Hepatocyte (in vitro differentiated cells): Measurements from ENCODE around the gene PGP. TPM values are rescaled to one million over a fixed set of nuclear protein-coding genes. Genes with fewer than 3 reads are reported as not detected.

Source experiments
- DNase-seq: peaks from one replicate; pipeline ENCODE4 v3.0.0-alpha.2; 2016; ENCODE audit warnings: low spot score
- H2AFZ ChIP-seq: fragments of 200-600 bp; sonication (generic); 2 replicates; pipeline ENCODE4 v1.6.0; 2016; ENCODE audit warnings: antibody characterized with exemption, mild to moderate bottlenecking
- H3K27ac ChIP-seq: fragments of 200-600 bp; sonication (generic); 2 replicates; pipeline ENCODE4 v1.5.1; 2016; ENCODE audit warnings: mild to moderate bottlenecking
- H3K27me3 ChIP-seq: fragments of 200-600 bp; sonication (generic); 2 replicates; pipeline ENCODE4 v1.6.1; 2016
- H3K36me3 ChIP-seq: fragments of 200-600 bp; sonication (generic); replicated peaks from 2 replicates; pipeline ENCODE4 v1.5.1; 2016; ENCODE audit warnings: low read depth; ENCODE audit not compliant: insufficient read depth
- H3K4me1 ChIP-seq: fragments of 200-600 bp; sonication (generic); 2 replicates; pipeline ENCODE4 v1.5.1; 2016; ENCODE audit warnings: mild to moderate bottlenecking, moderate library complexity; ENCODE audit not compliant: insufficient read depth
- H3K4me2 ChIP-seq: fragments of 200-600 bp; sonication (generic); 2 replicates; pipeline ENCODE4 v1.6.0; 2016
- H3K4me3 ChIP-seq: fragments of 200-600 bp; sonication (generic); 2 replicates; pipeline ENCODE4 v1.5.1; 2016; ENCODE audit warnings: mild to moderate bottlenecking
- H3K79me2 ChIP-seq: fragments of 200-600 bp; sonication (generic); 2 replicates; pipeline ENCODE4 v1.6.0; 2017; ENCODE audit warnings: mild to moderate bottlenecking
- H3K9me2 ChIP-seq: fragments of 200-600 bp; sonication (generic); replicated peaks from 2 replicates; pipeline ENCODE4 v1.6.0; 2017; ENCODE audit warnings: mild to moderate bottlenecking; ENCODE audit not compliant: insufficient read depth
- H3K9me3 ChIP-seq: fragments of 200-600 bp; sonication (generic); 2 replicates; pipeline ENCODE4 v1.5.1; 2016; ENCODE audit warnings: low read depth, mild to moderate bottlenecking
- H4K20me1 ChIP-seq: fragments of 200-600 bp; sonication (generic); 2 replicates; pipeline ENCODE4 v1.6.0; 2016; ENCODE audit warnings: mild to moderate bottlenecking; ENCODE audit not compliant: insufficient read depth, poor library complexity, severe bottlenecking
- EZH2 ChIP-seq: fragments of 200-600 bp; sonication (generic); IDR thresholded peaks from 2 replicates; pipeline ENCODE4 v1.6.1; 2016; ENCODE audit warnings: antibody characterized with exemption, mild to moderate bottlenecking, borderline replicate concordance
- EZH2phosphoT487 ChIP-seq: fragments of 200-600 bp; sonication (generic); IDR thresholded peaks from one replicate; pipeline ENCODE4 v1.6.1; 2018; ENCODE audit warnings: antibody characterized with exemption, mild to moderate bottlenecking, low read depth, moderate library complexity; ENCODE audit not compliant: unreplicated experiment, severe bottlenecking
- WGBS: methylation state at CpG from one replicate; pipeline ENCODE4 v1.1.6; 2016; ENCODE audit warnings: low lambda C conversion rate; ENCODE audit errors: missing lambda C conversion rate; 5-methylcytosine and 5-hydroxymethylcytosine counted together
- polyA plus RNA-seq: library from polyadenylated mRNA; unstranded; fragments of >200 nt; fragmentation: Nextera tagmentation; extraction: Ambion mirVana; gene quantifications from 2 replicates; pipeline ENCODE4 v1.2.1, GENCODE V29; 2016
- total RNA-seq: library from RNA; depleted of rRNA; stranded (reverse); fragments of >200 nt; gene quantifications from 2 replicates; pipeline ENCODE4 v1.2.3, GENCODE V29; 2014
- TF ChIP-seq, protein P1 (sequence below): fragments of 200-600 bp; sonication (generic); IDR thresholded peaks from 2 replicates; pipeline ENCODE4 v1.5.1; 2016; ENCODE audit warnings: antibody characterized with exemption, mild to moderate bottlenecking; ENCODE audit not compliant: poor library complexity

Gene PGP
- total and polyA plus RNA-seq, 2 experiments from 2014 or later: 20.6 to 38.0 TPM

- DNase-seq: no peak
- peaks cover 18% of the 10 kb centered on the region for H3K79me2 ChIP-seq
- H3K9me2 ChIP-seq: no peaks in the 10 kb centered on the region
- H3K27me3 ChIP-seq: no peaks in the 10 kb centered on the region
- H4K20me1 ChIP-seq: peaks cover 8% of the 10 kb centered on the region
- H2AFZ ChIP-seq: no peak overlapping the region
- no peaks in the 10 kb centered on the region for H3K9me3 ChIP-seq
- peak overlapping the region; percentile 94 for H3K4me2 ChIP-seq
- peak overlapping the region; percentile 90 for H3K4me3 ChIP-seq
- peaks cover 8% of the 10 kb centered on the region for H3K4me1 ChIP-seq
- no peak overlapping the region for H3K27ac ChIP-seq
- TF ChIP-seq, protein P1, sequence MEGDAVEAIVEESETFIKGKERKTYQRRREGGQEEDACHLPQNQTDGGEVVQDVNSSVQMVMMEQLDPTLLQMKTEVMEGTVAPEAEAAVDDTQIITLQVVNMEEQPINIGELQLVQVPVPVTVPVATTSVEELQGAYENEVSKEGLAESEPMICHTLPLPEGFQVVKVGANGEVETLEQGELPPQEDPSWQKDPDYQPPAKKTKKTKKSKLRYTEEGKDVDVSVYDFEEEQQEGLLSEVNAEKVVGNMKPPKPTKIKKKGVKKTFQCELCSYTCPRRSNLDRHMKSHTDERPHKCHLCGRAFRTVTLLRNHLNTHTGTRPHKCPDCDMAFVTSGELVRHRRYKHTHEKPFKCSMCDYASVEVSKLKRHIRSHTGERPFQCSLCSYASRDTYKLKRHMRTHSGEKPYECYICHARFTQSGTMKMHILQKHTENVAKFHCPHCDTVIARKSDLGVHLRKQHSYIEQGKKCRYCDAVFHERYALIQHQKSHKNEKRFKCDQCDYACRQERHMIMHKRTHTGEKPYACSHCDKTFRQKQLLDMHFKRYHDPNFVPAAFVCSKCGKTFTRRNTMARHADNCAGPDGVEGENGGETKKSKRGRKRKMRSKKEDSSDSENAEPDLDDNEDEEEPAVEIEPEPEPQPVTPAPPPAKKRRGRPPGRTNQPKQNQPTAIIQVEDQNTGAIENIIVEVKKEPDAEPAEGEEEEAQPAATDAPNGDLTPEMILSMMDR: no peak
- no peak for TF ChIP-seq EZH2phosphoT487
- no peak for TF ChIP-seq EZH2
- no peaks in the 10 kb centered on the region for H3K36me3 ChIP-seq
- WGBS: 85% methylated on average over 19 of the region's 19 CpGs
Measured at GRCh38 chr16:2212362-2213324, 2.0 kb downstream of the PGP start.

GRCh38 chr16:2211923-2212347 lies 2.7 kb downstream of the PGP start:
- Histone ChIP-seq H3K9me3 (no peaks in the 10 kb centered on the region), H3K27me3 (no peaks in the 10 kb centered on the region), H3K79me2 (peaks cover 18% of the 10 kb centered on the region), H3K27ac (no peak overlapping the region), H3K4me3 (no peak overlapping the region), H3K9me2 (no peaks in the 10 kb centered on the region), H3K4me1 (peaks cover 8% of the 10 kb centered on the region), H3K4me2 (no peak overlapping the region), H2AFZ (no peak overlapping the region), H4K20me1 (peaks cover 8% of the 10 kb centered on the region), H3K36me3 (no peaks in the 10 kb centered on the region)
- TF ChIP-seq, protein P1: no peak
- TF ChIP-seq EZH2phosphoT487 (no peak), EZH2 (no peak)
- DNase-seq: no peak
- 88% methylated on average over 11 of the region's 11 CpGs for WGBS

- H3K4me1 ChIP-seq: peaks cover 16% of the 10 kb centered on the region
- WGBS: 63% methylated on average over 22 of the region's 24 CpGs
- H3K79me2 ChIP-seq: peaks cover 30% of the 10 kb centered on the region
Measured at GRCh38 chr16:2210386-2211365, 4.0 kb downstream of the PGP start, which contains the start of gene BRICD5. BRICD5 (minus strand) TSS chr16:2210863; CDS start chr16:2210833, 30 bp downstream.

More at GRCh38 chr16:2210386-2211365, 4.0 kb downstream of the PGP start, which contains the start of gene BRICD5:
- Histone ChIP-seq H4K20me1 (peaks cover 8% of the 10 kb centered on the region), H3K4me3 (no peak within 1 kb of the TSS), H3K27ac (no peak within 1 kb of the TSS), H3K36me3 (no peaks in the 10 kb centered on the region), H3K4me2 (no peak within 1 kb of the TSS), H3K9me3 (no peaks in the 10 kb centered on the region), H2AFZ (no peak within 1 kb of the TSS), H3K27me3 (no peaks in the 10 kb centered on the region), H3K9me2 (no peaks in the 10 kb centered on the region)
- DNase-seq: no peak
- TF ChIP-seq, protein P1: no peak
- no peak for TF ChIP-seq EZH2
